WTC11 (cell line): ENCODE data around the gene TWIST2.

Experiments
- ATF2 ChIP-seq: sonication (generic); formaldehyde crosslinking; IDR thresholded peaks from 2 replicates; pipeline ENCODE4 v1.8.1; 2022; ENCODE audit warnings: low read depth, missing genetic modification reagents, borderline replicate concordance
- ZNF138 ChIP-seq: sonication (generic); formaldehyde crosslinking; conservative IDR thresholded peaks from 2 replicates; pipeline ENCODE4 v1.8.1; 2022; ENCODE audit warnings: mild to moderate bottlenecking, moderate library complexity, missing genetic modification reagents
- TF ChIP-seq, protein P1 (sequence below): fragments of 200-600 bp; IDR thresholded peaks from 2 replicates; pipeline ENCODE4 v1.8.0; 2022; ENCODE audit warnings: antibody characterized with exemption

DNA sequence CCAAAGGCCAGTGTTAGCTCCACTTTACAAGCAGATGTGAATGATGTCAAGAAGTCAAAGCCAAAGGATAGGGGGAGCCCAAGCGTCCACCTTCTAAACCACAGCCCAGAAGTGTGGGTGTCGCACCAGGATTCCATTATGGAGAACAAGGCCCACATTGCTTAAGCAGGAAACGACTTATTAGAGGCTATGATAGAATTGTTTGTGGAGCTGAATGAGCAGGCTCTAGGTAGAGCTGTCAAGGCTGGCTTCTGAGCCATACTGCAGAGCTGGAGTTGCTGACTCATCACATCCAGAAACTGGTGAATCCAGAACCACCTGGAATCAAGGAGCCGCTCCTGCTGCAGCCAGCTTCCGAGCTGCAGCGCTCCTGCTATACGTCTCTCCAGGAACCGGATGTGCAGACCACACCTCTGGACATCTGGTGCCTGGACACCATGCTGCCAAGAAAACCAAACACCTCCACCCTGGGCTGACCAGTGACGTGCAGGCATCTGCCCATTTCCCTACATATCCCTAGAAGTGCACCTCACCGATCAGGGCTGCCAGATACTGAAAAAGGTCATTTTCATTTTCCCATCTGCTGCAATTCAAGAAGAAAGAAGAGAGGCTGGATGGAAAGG is 6.2 kb upstream of the TWIST2 start:
- TF ChIP-seq ATF2 (CRISPR knock-in tag) (no peak), ZNF138 (CRISPR knock-in tag) (no peak)
- TF ChIP-seq, protein P1, sequence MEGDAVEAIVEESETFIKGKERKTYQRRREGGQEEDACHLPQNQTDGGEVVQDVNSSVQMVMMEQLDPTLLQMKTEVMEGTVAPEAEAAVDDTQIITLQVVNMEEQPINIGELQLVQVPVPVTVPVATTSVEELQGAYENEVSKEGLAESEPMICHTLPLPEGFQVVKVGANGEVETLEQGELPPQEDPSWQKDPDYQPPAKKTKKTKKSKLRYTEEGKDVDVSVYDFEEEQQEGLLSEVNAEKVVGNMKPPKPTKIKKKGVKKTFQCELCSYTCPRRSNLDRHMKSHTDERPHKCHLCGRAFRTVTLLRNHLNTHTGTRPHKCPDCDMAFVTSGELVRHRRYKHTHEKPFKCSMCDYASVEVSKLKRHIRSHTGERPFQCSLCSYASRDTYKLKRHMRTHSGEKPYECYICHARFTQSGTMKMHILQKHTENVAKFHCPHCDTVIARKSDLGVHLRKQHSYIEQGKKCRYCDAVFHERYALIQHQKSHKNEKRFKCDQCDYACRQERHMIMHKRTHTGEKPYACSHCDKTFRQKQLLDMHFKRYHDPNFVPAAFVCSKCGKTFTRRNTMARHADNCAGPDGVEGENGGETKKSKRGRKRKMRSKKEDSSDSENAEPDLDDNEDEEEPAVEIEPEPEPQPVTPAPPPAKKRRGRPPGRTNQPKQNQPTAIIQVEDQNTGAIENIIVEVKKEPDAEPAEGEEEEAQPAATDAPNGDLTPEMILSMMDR = no peak
